HG03103 (cell line): Measurements from ENCODE around the gene PNMT.
"Not testable (repeated sequence)": the region's sequence is repeated elsewhere in the genome, so short reads cannot be mapped to it uniquely, and the experiment has no call there.

ENCODE experiments used
- ATAC-seq: cut with Tn5 transposase; IDR thresholded peaks from one replicate; pipeline ENCODE4 v1.9.1; 2021; ENCODE audit warnings: low read depth; ENCODE audit not compliant: unreplicated experiment

The PNMT gene

DNA sequence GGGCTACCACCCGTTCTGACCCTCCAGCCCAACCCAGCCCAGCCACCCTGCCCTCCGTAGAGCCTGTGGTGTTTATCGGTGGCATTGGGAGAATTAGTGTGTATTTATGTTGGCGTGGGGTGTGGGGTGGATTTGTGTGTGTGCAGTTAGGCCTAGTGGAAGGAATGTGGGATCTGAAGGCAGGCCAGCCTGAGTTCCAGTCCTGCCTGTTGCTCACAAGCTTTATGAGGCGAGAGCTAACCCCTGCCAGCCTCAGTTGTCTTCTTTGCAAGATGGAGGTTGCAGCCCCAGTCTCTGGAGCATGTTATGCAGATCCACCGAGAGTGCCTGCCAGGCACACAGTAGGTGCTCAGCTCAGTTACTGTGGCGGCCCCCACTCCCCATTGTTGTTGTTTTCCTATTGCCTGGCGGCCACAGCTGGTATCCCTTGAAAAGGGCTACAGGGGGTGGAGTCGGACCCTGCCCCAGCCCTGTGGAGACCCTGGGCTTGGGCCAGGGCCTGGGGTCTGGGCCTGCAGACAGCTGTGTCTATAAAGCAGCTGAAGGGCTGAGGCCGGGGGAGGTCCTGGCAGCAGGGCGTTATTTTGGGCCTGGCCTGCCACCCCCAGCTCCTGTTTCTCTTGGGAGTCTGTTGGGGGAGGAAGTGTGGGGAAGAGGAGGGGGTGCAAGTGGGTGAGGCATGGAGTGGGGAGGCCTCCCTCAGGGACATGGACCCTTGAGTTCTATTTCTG lies 36.7 kb downstream of the PNMT start:
- no peak for ATAC-seq

DNA sequence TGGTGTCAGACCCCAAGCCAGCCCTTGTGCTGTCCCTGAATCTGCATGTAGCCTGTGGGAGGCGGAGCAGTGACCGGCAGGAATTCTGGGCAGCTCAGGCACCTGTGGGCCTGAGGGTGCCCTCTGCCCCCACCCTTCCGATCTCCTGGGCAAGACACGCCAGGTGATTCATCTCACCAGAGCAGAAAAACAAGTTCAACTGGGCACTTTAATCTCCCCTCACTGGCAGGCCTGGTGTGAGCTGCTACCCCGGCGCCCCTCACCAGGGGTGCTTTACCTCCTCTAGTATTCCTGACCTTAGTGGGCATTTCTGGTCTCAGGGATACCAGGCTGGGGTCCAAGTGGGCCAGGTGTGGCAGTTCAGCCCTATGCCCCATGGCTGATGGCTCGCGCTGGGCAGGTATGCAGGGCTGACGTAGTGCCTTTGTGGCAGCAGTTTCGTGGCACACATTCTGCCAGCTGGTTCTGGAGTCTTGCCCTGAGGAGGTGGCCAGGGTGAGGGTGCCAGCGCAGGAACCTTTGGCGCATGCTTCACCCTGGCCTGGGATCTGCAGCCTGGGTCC lies 37.6 kb downstream of the PNMT start:
- no peak for ATAC-seq

GRCh38 chr17:39706383-39706782 lies 38.1 kb downstream of the PNMT start:
- ATAC-seq = no peak

- ATAC-seq = no peak
Observed at GRCh38 chr17:39706921-39707337, 38.7 kb downstream of the PNMT start.

- no peak for ATAC-seq
Observed at GRCh38 chr17:39709319-39709997, 41.2 kb downstream of the PNMT start.

- ATAC-seq = no peak
Observed at GRCh38 chr17:39709998-39710964, 42.0 kb downstream of the PNMT start.

GRCh38 chr17:39711071-39711470 lies 42.8 kb downstream of the PNMT start:
- ATAC-seq = not testable (repeated sequence)

- ATAC-seq = no peak
Observed at GRCh38 chr17:39711851-39712250, 43.6 kb downstream of the PNMT start.

GRCh38 chr17:39714234-39714633 lies 46.0 kb downstream of the PNMT start:
- no peak for ATAC-seq

DNA sequence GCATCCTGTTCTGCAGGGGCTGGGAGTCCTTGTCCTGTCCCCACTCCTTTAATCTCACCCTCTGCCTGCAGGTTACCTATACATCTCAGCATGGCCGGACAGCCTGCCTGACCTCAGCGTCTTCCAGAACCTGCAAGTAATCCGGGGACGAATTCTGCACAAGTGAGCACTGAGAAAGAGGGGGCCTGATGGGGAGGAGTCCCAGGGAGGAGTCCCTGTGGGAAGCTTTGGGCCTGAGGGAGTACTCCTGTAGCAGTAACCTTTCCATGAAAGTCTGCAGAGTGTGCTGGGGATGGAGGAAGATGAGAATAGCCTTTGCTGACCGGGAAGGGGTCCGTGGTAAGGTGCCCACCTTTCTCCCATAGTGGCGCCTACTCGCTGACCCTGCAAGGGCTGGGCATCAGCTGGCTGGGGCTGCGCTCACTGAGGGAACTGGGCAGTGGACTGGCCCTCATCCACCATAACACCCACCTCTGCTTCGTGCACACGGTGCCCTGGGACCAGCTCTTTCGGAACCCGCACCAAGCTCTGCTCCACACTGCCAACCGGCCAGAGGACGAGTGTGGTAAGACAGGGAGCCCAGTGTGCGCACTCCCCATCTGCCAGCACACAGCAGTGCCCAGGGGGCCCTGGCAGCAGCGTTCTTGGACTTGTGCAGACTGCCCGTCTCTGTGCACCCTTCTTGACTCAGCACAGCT lies 47.3 kb downstream of the PNMT start:
- no peak for ATAC-seq

DNA sequence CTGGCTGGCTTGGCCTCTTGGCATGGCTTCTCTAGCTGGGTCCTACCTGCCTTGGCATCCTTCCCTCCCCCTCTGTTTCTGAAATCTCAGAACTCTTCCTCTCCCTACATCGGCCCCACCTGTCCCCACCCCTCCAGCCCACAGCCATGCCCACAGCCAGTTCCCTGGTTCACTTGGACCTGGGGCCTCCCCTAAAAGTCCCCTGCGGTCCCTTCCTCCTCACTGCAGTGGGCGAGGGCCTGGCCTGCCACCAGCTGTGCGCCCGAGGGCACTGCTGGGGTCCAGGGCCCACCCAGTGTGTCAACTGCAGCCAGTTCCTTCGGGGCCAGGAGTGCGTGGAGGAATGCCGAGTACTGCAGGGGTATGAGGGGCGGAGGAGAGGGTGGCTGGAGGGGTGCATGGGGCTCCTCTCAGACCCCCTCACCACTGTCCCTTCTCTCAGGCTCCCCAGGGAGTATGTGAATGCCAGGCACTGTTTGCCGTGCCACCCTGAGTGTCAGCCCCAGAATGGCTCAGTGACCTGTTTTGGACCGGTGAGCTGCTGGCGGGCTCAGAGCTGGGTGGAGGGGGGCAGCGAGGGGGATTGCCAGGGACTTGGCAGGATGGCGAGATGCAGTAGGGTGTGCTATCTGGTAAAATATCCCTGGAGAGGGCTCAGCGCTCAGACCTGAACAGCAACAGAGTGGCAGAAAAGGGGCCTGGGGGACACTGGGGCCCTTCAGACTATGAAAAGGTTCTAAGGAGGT lies 48.0 kb downstream of the PNMT start:
- no peak for ATAC-seq

DNA sequence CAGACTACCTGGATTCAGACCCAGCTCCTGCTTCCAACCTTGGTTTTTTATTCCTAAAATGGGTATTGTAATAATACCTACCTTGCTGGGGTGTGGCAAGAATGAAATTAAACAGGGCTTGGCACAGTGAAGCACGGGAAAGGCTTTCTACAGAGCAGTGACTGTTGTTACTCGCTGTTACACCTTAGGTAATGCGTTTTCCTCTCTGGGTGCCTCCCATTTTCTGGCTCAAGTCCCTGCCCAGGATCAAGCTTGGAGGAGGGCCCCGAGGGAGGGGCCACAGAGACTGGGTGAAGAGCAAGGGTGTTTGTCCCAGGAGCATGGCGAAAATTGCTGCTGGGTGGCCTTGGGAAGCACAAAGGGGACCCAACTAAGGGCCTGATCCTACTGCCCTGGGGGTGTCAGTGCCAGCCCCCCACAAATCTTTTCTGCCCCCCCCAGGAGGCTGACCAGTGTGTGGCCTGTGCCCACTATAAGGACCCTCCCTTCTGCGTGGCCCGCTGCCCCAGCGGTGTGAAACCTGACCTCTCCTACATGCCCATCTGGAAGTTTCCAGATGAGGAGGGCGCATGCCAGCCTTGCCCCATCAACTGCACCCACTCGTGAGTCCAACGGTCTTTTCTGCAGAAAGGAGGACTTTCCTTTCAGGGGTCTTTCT lies 48.8 kb downstream of the PNMT start:
- ATAC-seq = no peak

GRCh38 chr17:39717660-39718059 lies 49.4 kb downstream of the PNMT start:
- no peak for ATAC-seq

DNA sequence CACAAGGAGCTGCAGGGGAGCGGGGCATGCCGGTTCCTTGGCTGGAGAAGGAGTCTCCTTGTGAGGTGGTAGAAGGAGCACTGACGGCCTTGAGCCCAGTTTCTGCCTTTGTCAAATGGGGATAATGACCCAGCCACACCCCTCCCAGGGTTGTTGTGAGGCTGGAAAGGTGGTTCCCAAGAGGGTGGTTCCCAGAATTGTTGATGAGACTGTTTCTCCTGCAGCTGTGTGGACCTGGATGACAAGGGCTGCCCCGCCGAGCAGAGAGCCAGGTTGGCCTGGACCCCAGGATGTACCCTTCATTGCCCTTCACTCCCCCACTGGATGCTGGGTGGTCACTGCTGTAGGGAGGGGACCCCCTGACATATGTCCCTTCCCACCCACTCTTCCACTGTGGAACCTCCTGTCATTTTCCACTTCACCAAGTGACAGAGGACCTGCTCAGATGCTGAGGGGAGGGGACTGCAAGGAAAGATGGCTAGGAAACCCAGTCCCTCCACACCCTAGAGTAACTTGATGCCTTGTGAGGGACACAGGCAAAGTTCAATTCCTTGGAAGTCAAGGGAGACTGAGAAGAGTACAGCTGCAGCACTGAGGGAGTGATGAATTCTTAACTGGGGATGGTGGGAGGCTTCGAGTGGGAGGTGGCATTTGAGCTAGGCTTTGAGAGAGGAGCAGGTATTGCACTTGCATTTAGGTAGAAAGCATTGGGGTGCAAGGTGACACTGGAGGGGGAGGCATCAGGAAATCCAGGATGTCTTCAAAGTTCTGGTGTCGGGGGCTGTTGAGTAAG lies 51.5 kb downstream of the PNMT start:
- ATAC-seq = no peak
